Endothelial cell of umbilical vein (primary cell): Measurements from ENCODE around the gene PRPF8. TPM values are rescaled to one million over a fixed set of nuclear protein-coding genes. Genes with fewer than 3 reads are reported as not detected.

Experiments used
- BruUV-seq: library from RNA; stranded (reverse); fragments of 400-500 nt; replicated peaks from 2 replicates; lab custom pipeline; 2021; lab: Mats Ljungman, UMichigan
- CTCF ChIA-PET: fragments of 300-600, 350-600 bp; sonication (Branson Sonifier 250); formaldehyde crosslinking; loops from one replicate; lab custom pipeline; 2021; ENCODE audit warnings: antibody characterized with exemption, inconsistent platforms; lab: Charles Lee
- POLR2A ChIA-PET: fragments of 300-600, 350-600 bp; sonication (Branson Sonifier 250); formaldehyde crosslinking; loops from one replicate; lab custom pipeline; 2021; ENCODE audit warnings: antibody characterized with exemption, inconsistent platforms; lab: Charles Lee
- DNase-seq: peaks from one replicate; pipeline ENCODE4 v3.0.0-alpha.2; 2011; ENCODE audit warnings: low read depth, low spot score
- FAIRE-seq: peaks from 2 replicates; lab custom pipeline; 2011; peaks lifted over from hg19 to GRCh38; lab: Jason Lieb, UNC
- H2AFZ ChIP-seq: 2 replicates; pipeline ENCODE4 v1.6.0; 2012; ENCODE audit warnings: low read depth, low read length, control low read depth, inconsistent platforms
- H3K27ac ChIP-seq: 2 replicates; pipeline ENCODE4 v1.5.1; 2011; ENCODE audit warnings: low read depth, mild to moderate bottlenecking, control low read depth, low read length, moderate library complexity; ENCODE audit not compliant: insufficient read depth
- H3K27me3 ChIP-seq, 2 experiments: 2 replicates each; pipeline versions ENCODE4 v1.6.0 to v1.6.1; 2011; ENCODE audit warnings: low read length in 2 of 2, mixed read lengths in 1 of 2; ENCODE audit not compliant: control insufficient read depth in 2 of 2, insufficient read depth in 2 of 2
- H3K36me3 ChIP-seq, 2 experiments: 2 replicates in 1 of 2; 3 replicates in 1 of 2; pipeline ENCODE4 v1.5.1; 2011; ENCODE audit warnings: low read length in 2 of 2, mild to moderate bottlenecking in 1 of 2, moderate library complexity in 1 of 2; ENCODE audit not compliant: control insufficient read depth in 2 of 2, insufficient read depth in 2 of 2; ENCODE audit errors: extremely low read depth in 1 of 2
- H3K4me1 ChIP-seq: 3 replicates; pipeline ENCODE4 v1.5.1; 2011; ENCODE audit warnings: mild to moderate bottlenecking, low read length; ENCODE audit not compliant: control insufficient read depth, insufficient read depth; ENCODE audit errors: extremely low read depth
- H3K4me2 ChIP-seq: 2 replicates; pipeline ENCODE4 v1.6.1; 2011; ENCODE audit warnings: low read length, control low read depth, mixed read lengths; ENCODE audit not compliant: insufficient read depth
- H3K4me3 ChIP-seq, 3 experiments: fragments of 200-600 bp in 1 of 3; sonication (generic), shearing (Covaris generic) in 1 of 3; replicated peaks in 1 of 3; 2 replicates each; pipeline ENCODE4 v1.5.1; 2011 to 2016; ENCODE audit warnings: control low read depth in 3 of 3, low read length in 3 of 3, mild to moderate bottlenecking in 2 of 3, inconsistent platforms in 1 of 3, low read depth in 1 of 3, moderate library complexity in 1 of 3; ENCODE audit not compliant: insufficient read depth in 1 of 3
- H3K79me2 ChIP-seq: 2 replicates; pipeline ENCODE4 v1.6.0; 2012; ENCODE audit warnings: low read length, inconsistent platforms; ENCODE audit not compliant: control insufficient read depth, insufficient read depth
- H3K9ac ChIP-seq: replicated peaks from 2 replicates; pipeline ENCODE3; 2011; ENCODE audit warnings: low read length, control low read depth; ENCODE audit not compliant: insufficient read depth; ENCODE audit errors: extremely low read depth
- H3K9me1 ChIP-seq: replicated peaks from 3 replicates; pipeline ENCODE4 v1.6.0; 2011; ENCODE audit warnings: mild to moderate bottlenecking, low read length; ENCODE audit not compliant: control insufficient read depth, insufficient read depth; ENCODE audit errors: extremely low read depth
- H3K9me3 ChIP-seq: replicated peaks from 2 replicates; pipeline ENCODE4 v1.5.1; 2012; ENCODE audit warnings: low read length, inconsistent platforms; ENCODE audit not compliant: control insufficient read depth, insufficient read depth
- H4K20me1 ChIP-seq: replicated peaks from 2 replicates; pipeline ENCODE3; 2011; ENCODE audit warnings: mild to moderate bottlenecking, low read length; ENCODE audit not compliant: control insufficient read depth, insufficient read depth; ENCODE audit errors: extremely low read depth
- CTCF ChIP-seq, 2 donors: IDR thresholded peaks; 1 replicate in 1 of 2; 2 replicates in 1 of 2; pipeline ENCODE4 v1.5.1; 2011; ENCODE audit warnings: low read length in 2 of 2, mild to moderate bottlenecking in 2 of 2, moderate library complexity in 2 of 2, control low read depth in 1 of 2, inconsistent platforms in 1 of 2, low read depth in 1 of 2; ENCODE audit not compliant: insufficient read depth in 1 of 2; ENCODE audit errors: extremely low read depth in 1 of 2
- POLR2AphosphoS5 ChIP-seq: IDR thresholded peaks from 2 replicates; pipeline ENCODE4 v1.6.1; 2012; ENCODE audit warnings: low read depth, mild to moderate bottlenecking, control low read depth, low read length, moderate library complexity; ENCODE audit not compliant: insufficient read depth
- dilution Hi-C: fragments of 300-500 bp; cut with MboI; formaldehyde crosslinking; loops from one replicate; pipeline ENCODE4 v1.15.0; 2019; ENCODE audit warnings: low sequenced_read_pairs; ENCODE audit not compliant: extremely low pct_ligation_motif_present
- intact Hi-C: fragments of 100-400 bp; cut with micrococcal nuclease; formaldehyde crosslinking; loops from one replicate; pipeline ENCODE4 v1.10.0; 2022
- polyA plus RNA-seq, 4 experiments: library from polyadenylated mRNA; depleted of rRNA in 3 of 4; stranded (reverse) in 3 of 4; unstranded in 1 of 4; fragments of >200 nt; gene quantifications; 2 replicates each; pipeline versions ENCODE4 v1.2.1 to v1.2.3, GENCODE V29; 2011 to 2012; ENCODE audit warnings: missing spikeins in 1 of 4
- total RNA-seq: library from RNA; stranded (reverse); gene quantifications from 2 replicates; pipeline ENCODE4 v1.2.3, GENCODE V29; 2021

Gene PRPF8
- total and polyA plus RNA-seq, 2 donors (not counting 3 experiments of a cell fraction or from before 2014, with no cell fraction given): 215 to 301 TPM

GRCh38 chr17:1720856-1721386 is 36.3 kb upstream of the PRPF8 start:
- no peaks in the 10 kb centered on the region for H4K20me1 ChIP-seq
- no peaks in the 10 kb centered on the region for H3K36me3 ChIP-seq
- H3K27ac ChIP-seq: no peak overlapping the region
- FAIRE-seq (peak; percentile 86), DNase-seq (peak; percentile 58)
- H3K9ac ChIP-seq: no peak overlapping the region
- H3K4me1 ChIP-seq: peaks cover 13% of the 10 kb centered on the region
- no TSS peak for BruUV-seq
- peaks cover under 1% of the 10 kb centered on the region for H3K79me2 ChIP-seq
- TF ChIP-seq POLR2AphosphoS5 (no peak), CTCF (IDR thresholded peaks at IDR 0.05; ENCODE audit: extremely low read depth in 1 of 2, insufficient read depth in 1 of 2, low read depth in 1 of 2, low read length in 2 of 2) (peak; percentile 90 to 92)
- H3K4me2 ChIP-seq: no peak overlapping the region
- dilution Hi-C loops (no loop called here), intact Hi-C loops (loop anchor here (1.0 kb wide), 1 partner anchor 63 kb away; no protein-coding TSS in a partner anchor)
- no peak overlapping the region for H2AFZ ChIP-seq
- H3K9me1 ChIP-seq: no peaks in the 10 kb centered on the region
- H3K4me3 ChIP-seq: no peak overlapping the region
- CTCF ChIA-PET: interaction anchor here (0.6 to 12.8 kb wide), 29 partner anchors 12 to 305 kb away, joined by 3 to 262 read pairs (median 4); partner anchors contain the start of genes RPA1 and SMYD4
- no peaks in the 10 kb centered on the region for H3K27me3 ChIP-seq
- POLR2A ChIA-PET: interaction anchor here (1.4 kb wide), 1 partner anchor 63 kb away, joined by 4 read pairs; no protein-coding TSS in a partner anchor
- no peaks in the 10 kb centered on the region for H3K9me3 ChIP-seq
